Heart left ventricle (tissue), 16 donors: Measurements from ENCODE around the gene PCSK1. TPM values are rescaled to one million over a fixed set of nuclear protein-coding genes. Genes with fewer than 3 reads are reported as not detected.

ENCODE experiments used
- ATAC-seq, 4 donors: fragments of 200-7000 bp; cut with Tn5 transposase; one replicate each; pipeline ENCODE4 v1.9.1; 2020 to 2022; ENCODE audit warnings: moderate library complexity in 4 of 4, mild to moderate bottlenecking in 3 of 4, moderate number of reproducible peaks in 1 of 4
- DNase-seq, 5 donors: peaks; one replicate each; pipeline ENCODE4 v3.0.0-alpha.2; 2020
- H3K27ac ChIP-seq, 12 donors: fragments of 200-600 bp; sonication (generic) in 4 of 12; one replicate each; pipeline versions ENCODE4 v1.5.0 to v1.8.0; 2016 to 2022; ENCODE audit warnings: mild to moderate bottlenecking in 2 of 12
- H3K27me3 ChIP-seq, 9 donors: fragments of 200-600 bp; sonication (generic) in 2 of 9; one replicate each; pipeline versions ENCODE4 v1.5.1 to v1.8.0; 2016 to 2022; ENCODE audit warnings: mild to moderate bottlenecking in 3 of 9
- H3K36me3 ChIP-seq, 9 donors: fragments of 200-600 bp; sonication (generic) in 2 of 9; one replicate each; pipeline versions ENCODE4 v1.5.0 to v1.8.0; 2018 to 2022; ENCODE audit warnings: mild to moderate bottlenecking in 2 of 9
- H3K4me1 ChIP-seq, 12 donors: fragments of 200-600 bp; sonication (generic) in 4 of 12; one replicate each; pipeline versions ENCODE4 v1.5.0 to v1.8.0; 2016 to 2022; ENCODE audit warnings: mild to moderate bottlenecking in 3 of 12
- H3K4me3 ChIP-seq, 12 donors: fragments of 200-600 bp; sonication (generic) in 4 of 12; one replicate each; pipeline versions ENCODE4 v1.5.0 to v1.8.0; 2017 to 2022; ENCODE audit warnings: mild to moderate bottlenecking in 9 of 12, moderate library complexity in 4 of 12
- H3K9me3 ChIP-seq, 12 donors: fragments of 200-600 bp; sonication (generic) in 4 of 12; one replicate each; pipeline versions ENCODE4 v1.5.0 to v1.8.0; 2016 to 2022; ENCODE audit warnings: mild to moderate bottlenecking in 1 of 12
- CTCF ChIP-seq, 12 donors: fragments of 200-600 bp; sonication (generic) in 4 of 12; IDR thresholded peaks; one replicate each; pipeline versions ENCODE4 v1.5.0 to v1.8.0; 2018 to 2022; ENCODE audit warnings: antibody characterized with exemption in 12 of 12, mild to moderate bottlenecking in 5 of 12
- POLR2A ChIP-seq, 2 donors: fragments of 450-650 bp; IDR thresholded peaks; one replicate each; pipeline ENCODE4 v1.6.1; 2017; ENCODE audit warnings: antibody characterized with exemption in 2 of 2, mild to moderate bottlenecking in 2 of 2, moderate library complexity in 2 of 2
- WGBS, 4 donors: extraction: QIAGEN DNeasy Blood & Tissue Kit in 2 of 4; methylation state at CpG; one replicate each; pipeline versions ENCODE4 v1.1.5 to v1.1.7; 2013 to 2018; 5-methylcytosine and 5-hydroxymethylcytosine counted together
- intact Hi-C, 10 donors: fragments of 100-400 bp; cut with DNase I; formaldehyde crosslinking; loops; one replicate each; pipeline versions ENCODE4 v1.11.1 to v1.14.2; 2022
- polyA plus RNA-seq, 2 donors: library from polyadenylated mRNA; stranded (reverse); fragments of 200-250 nt; gene quantifications; one replicate each; pipeline ENCODE4 v1.2.3, GENCODE V29; 2013
- total RNA-seq, 9 donors: library from RNA; depleted of rRNA in 2 of 9; stranded (reverse); fragments of >200 nt in 2 of 9; fragmentation: NEBNext Ultra II Directional in 3 of 9; extraction: Animal tissue kit (Norgen Biotek cat#: 25700) in 3 of 9; gene quantifications; one replicate each; pipeline versions ENCODE4 v1.1.0 to v1.2.4, GENCODE V29; 2016 to 2023
- donor health status: ischemic (EF 13 %, LVEDD 7.1; RV severe dilation, severe dysfunction).
- donor health status: healthy with polysubstance abuse.
- donor health status: DM: no; HTN: yes; CAD: no.
- donor health status: DM: no; HTN: no; CAD: no.
- donor health status: ischemic (EF 25% LVEDD 6.9; RV normal size, moderate dysfunction).
- donor health status: ischemic (EF 25% LVEDD 5.7; RV mildly dilated, moderate dysfunction).
- donor health status: healthy.
- donor health status: DM: yes; HTN: yes; CAD: no.
- donor health status: ischemic (EF 35%, LVEDD 5.7; RV mildly dilated, moderate dysfunction).
- donor health status: nonischemic (EF 11% LVEDD 7.7; RV severe dilation, severe dysfunction).
- donor health status: DM: yes; HTN: yes; CAD: no.
- donor health status: PGD.
- donor health status: ischemic (EF 29% LVEDD 5.4; RV normal size, mild dysfunction).
- donor health status: nonischemic (EF 23%, LVEDD 6.1; RV moderate dilation, normal function).

PCSK1 gene
- total and polyA plus RNA-seq, 11 donors, result 0.04 to 0.81 (median 0.40) TPM; not detected in 3

GRCh38 chr5:96431376-96432187 lies 1.5 kb downstream of the PCSK1 start:
- Histone ChIP-seq H3K27me3 (peaks cover 10 to 52% (median 43%) of the 10 kb centered on the region in 9 donors), H3K36me3 (no peaks in the 10 kb centered on the region), H3K27ac (no peak overlapping the region), H3K4me3 (peak overlapping the region in 5 of 12 donors; percentile 2 to 23 (median 21)), H3K4me1 (peaks cover 0 to 35% (median 9%) of the 10 kb centered on the region in 12 donors), H3K9me3 (no peaks in the 10 kb centered on the region)
- WGBS, 4 donors, result 2 to 4% (median 3%) methylated on average over 29 of the region's 29 CpGs
- peak in 2 of 5 donors; percentile 11 to 52 for DNase-seq
- ATAC-seq, result peak in 1 of 4 donors; percentile 46
- intact Hi-C loops, result no loop called here
- TF ChIP-seq POLR2A (IDR thresholded peaks at IDR 0.05) (no peak), CTCF (IDR thresholded peaks at IDR 0.05) (no peak)

- intact Hi-C loops, result no loop called here
Measured at GRCh38 chr5:96427824-96428223, 5.2 kb downstream of the PCSK1 start.

GRCh38 chr5:96426831-96427230 lies 6.2 kb downstream of the PCSK1 start:
- H3K4me3 ChIP-seq, result no peak overlapping the region
- no peak for ATAC-seq
- no peak for DNase-seq
- H3K27ac ChIP-seq, result no peak overlapping the region
- intact Hi-C loops, result no loop called here
- TF ChIP-seq POLR2A (IDR thresholded peaks at IDR 0.05) (no peak), CTCF (IDR thresholded peaks at IDR 0.05) (no peak)
- H3K4me1 ChIP-seq, result peaks cover 0 to 9% (median 3%) of the 10 kb centered on the region in 12 donors
- no peaks in the 10 kb centered on the region for H3K36me3 ChIP-seq
- peaks cover 0 to 23% (median 17%) of the 10 kb centered on the region in 9 donors for H3K27me3 ChIP-seq
- H3K9me3 ChIP-seq, result no peaks in the 10 kb centered on the region

More at GRCh38 chr5:96427824-96428223, 5.2 kb downstream of the PCSK1 start:
- Histone ChIP-seq H3K27ac (no peak overlapping the region), H3K27me3 (peaks cover 5 to 33% (median 27%) of the 10 kb centered on the region in 9 donors), H3K4me3 (no peak overlapping the region), H3K36me3 (no peaks in the 10 kb centered on the region), H3K4me1 (peaks cover 0 to 19% (median 5%) of the 10 kb centered on the region in 12 donors), H3K9me3 (no peaks in the 10 kb centered on the region)
- no peak for ATAC-seq
- WGBS, 4 donors, result 43 to 50% (median 45%) methylated on average over 5 of the region's 5 CpGs
- no peak for TF ChIP-seq CTCF (IDR thresholded peaks at IDR 0.05)
- TF ChIP-seq POLR2A (IDR thresholded peaks at IDR 0.05), result no peak
- DNase-seq, result no peak

GRCh38 chr5:96425443-96425842 lies 7.6 kb downstream of the PCSK1 start:
- Histone ChIP-seq H3K4me3 (no peak overlapping the region), H3K36me3 (no peaks in the 10 kb centered on the region), H3K4me1 (no peaks in the 10 kb centered on the region), H3K27ac (no peak overlapping the region), H3K27me3 (peaks cover 0 to 11% (median 4%) of the 10 kb centered on the region in 9 donors), H3K9me3 (no peaks in the 10 kb centered on the region)
- intact Hi-C loops, result no loop called here
- ATAC-seq (no peak), DNase-seq (no peak)
- no peak for TF ChIP-seq CTCF (IDR thresholded peaks at IDR 0.05)
- no peak for TF ChIP-seq POLR2A (IDR thresholded peaks at IDR 0.05)
